Activated naive CD8-positive, alpha-beta T cell treated with anti-CD3 and anti-CD28 coated beads, Interleukin-2, amount 10 ng/mL, durations not matched to agents 7 days and 5 days (primary cell): Measurements from ENCODE around the gene TMEM109. TPM values are rescaled to one million over a fixed set of nuclear protein-coding genes. Genes with fewer than 3 reads are reported as not detected.

Experiments used
- ATAC-seq: fragments of 150-1000 bp; cut with Tn5 transposase; one replicate; pipeline ENCODE4 v1.10.0; 2021; ENCODE audit warnings: low read depth, moderate library complexity
- POLR2A ChIA-PET: fragments of 350-600 bp; sonication (Branson Sonifier 250); formaldehyde crosslinking; loops from one replicate; lab custom pipeline; 2021; ENCODE audit warnings: antibody characterized with exemption; lab: Charles Lee
- DNase-seq: peaks from one replicate; pipeline ENCODE4 v3.0.0; 2021
- H3K27ac Mint-ChIP-seq: one replicate; pipeline ENCODE4 v1.8.0; 2022; ENCODE audit warnings: mild to moderate bottlenecking, mixed read lengths
- H3K27me3 Mint-ChIP-seq: one replicate; pipeline ENCODE4 v1.8.0; 2022; ENCODE audit warnings: mild to moderate bottlenecking, moderate library complexity, mixed read lengths
- H3K36me3 Mint-ChIP-seq: one replicate; pipeline ENCODE4 v1.8.0; 2021; ENCODE audit warnings: mild to moderate bottlenecking, mixed read lengths
- H3K4me1 Mint-ChIP-seq: one replicate; pipeline ENCODE4 v1.8.0; 2021; ENCODE audit warnings: mixed read lengths
- H3K4me3 Mint-ChIP-seq: one replicate; pipeline ENCODE4 v1.8.0; 2022; ENCODE audit warnings: mild to moderate bottlenecking, moderate library complexity, mixed read lengths
- H3K9me3 Mint-ChIP-seq: one replicate; pipeline ENCODE4 v1.8.0; 2021; ENCODE audit warnings: mixed read lengths
- total RNA-seq, 2 experiments: library from RNA; stranded (reverse); gene quantifications; one replicate each; pipeline ENCODE4 v1.2.3, GENCODE V29; 2021

TMEM109 gene
- total RNA-seq, 2 experiments from 2014 or later = 97.8 to 102 TPM

DNA sequence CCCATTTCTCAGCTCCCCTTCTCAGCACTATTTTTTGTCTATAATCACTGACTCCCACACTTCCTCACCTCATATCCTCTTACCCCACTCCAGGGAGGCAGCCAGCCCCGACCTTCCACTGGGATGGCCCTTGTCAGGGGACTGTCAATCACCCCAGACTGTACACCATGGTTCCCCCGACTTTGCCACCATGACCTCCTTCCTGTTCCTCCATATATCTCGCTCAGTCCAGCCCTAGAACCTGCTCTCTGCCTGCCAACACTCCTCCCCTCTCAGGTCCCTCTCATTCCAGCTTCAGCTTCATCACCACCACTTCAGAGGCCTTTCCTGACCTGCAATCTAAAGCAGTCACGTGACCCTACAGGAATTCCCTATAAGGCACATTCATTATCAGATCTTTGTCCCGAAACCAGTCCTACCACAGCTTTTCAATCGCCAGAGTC is 24.1 kb upstream of the TMEM109 start:
- Mint-ChIP-seq H3K36me3 (peaks cover 22% of the 10 kb centered on the region), H3K9me3 (no peaks in the 10 kb centered on the region), H3K4me1 (peaks cover 4% of the 10 kb centered on the region), H3K4me3 (no peak overlapping the region), H3K27me3 (no peaks in the 10 kb centered on the region), H3K27ac (peak overlapping the region; percentile 11)
- POLR2A ChIA-PET = interaction anchor here (0.8 kb wide), 1 partner anchor 18 kb away, joined by 3 read pairs; no protein-coding TSS in a partner anchor
- DNase-seq = no peak
- ATAC-seq = no peak

DNA sequence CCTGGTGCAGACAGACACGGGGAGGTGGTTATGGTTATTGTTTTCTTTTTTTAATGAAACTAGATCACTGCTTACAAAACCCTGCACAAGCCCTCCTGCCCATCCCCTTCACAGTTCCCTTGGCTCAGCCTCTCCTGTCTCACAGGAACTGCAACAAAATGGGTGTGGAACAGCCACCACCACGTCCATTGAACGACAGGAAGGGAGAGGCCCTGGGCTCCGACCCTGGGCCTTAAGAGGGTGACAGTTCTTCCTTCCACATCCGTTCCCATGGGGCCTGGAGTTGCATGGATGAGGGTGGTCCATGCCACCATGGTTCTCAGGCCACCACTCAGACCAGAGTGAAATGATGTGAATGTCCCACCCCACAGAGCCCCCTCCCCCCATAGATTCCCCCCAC is 23.3 kb upstream of the TMEM109 start:
- Mint-ChIP-seq H3K36me3 (peaks cover 15% of the 10 kb centered on the region), H3K27ac (no peak overlapping the region)
- no peak for DNase-seq

DNA sequence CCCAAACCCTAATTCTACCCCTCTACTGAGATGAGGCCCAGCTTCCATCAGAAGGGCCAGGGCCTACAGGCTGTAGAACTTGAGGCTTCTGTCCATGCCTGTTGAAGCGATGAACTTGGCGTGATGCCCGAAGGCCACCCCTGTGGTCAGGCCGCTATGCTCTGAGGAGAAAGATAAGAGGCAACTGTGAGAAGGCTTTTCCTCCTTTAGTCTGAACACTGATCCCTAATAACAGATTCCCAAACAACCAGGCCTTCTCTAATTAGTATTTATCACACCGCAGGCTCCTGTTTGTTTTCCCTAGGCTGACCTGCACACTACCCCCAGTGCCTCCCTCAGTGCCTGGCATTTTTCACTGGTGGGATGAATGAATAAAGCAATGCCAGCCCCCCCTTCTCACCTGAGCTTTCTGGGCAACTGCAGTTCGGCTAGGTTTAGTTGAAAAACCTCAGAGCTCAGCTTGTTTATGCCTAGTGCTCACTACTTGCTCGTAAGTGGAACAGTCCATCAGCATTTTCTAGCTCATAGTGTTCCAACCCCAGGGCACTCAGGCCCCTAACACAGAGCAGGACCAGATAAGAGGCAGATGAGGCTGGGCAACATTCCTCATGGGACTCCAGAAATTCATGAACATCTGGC is 22.7 kb upstream of the TMEM109 start:
- H3K9me3 Mint-ChIP-seq = no peaks in the 10 kb centered on the region
- peaks cover 13% of the 10 kb centered on the region for H3K36me3 Mint-ChIP-seq
- DNase-seq = no peak
- no peak for ATAC-seq
- H3K4me3 Mint-ChIP-seq = no peak overlapping the region
- no peak overlapping the region for H3K27ac Mint-ChIP-seq
- H3K27me3 Mint-ChIP-seq = no peaks in the 10 kb centered on the region
- H3K4me1 Mint-ChIP-seq = peaks cover 4% of the 10 kb centered on the region
- POLR2A ChIA-PET = interaction anchor here (0.6 to 0.8 kb wide), 2 partner anchors 19 to 115 kb away, joined by 3 to 5 read pairs; no protein-coding TSS in a partner anchor

More for the DNA sequence above, 23.3 kb upstream of the TMEM109 start:
- Mint-ChIP-seq H3K27me3 (no peaks in the 10 kb centered on the region), H3K9me3 (no peaks in the 10 kb centered on the region), H3K4me3 (no peak overlapping the region), H3K4me1 (peaks cover 4% of the 10 kb centered on the region)
- no peak for ATAC-seq
- POLR2A ChIA-PET = interaction anchor here (0.6 to 0.8 kb wide), 2 partner anchors 19 to 115 kb away, joined by 3 to 5 read pairs; no protein-coding TSS in a partner anchor

DNA sequence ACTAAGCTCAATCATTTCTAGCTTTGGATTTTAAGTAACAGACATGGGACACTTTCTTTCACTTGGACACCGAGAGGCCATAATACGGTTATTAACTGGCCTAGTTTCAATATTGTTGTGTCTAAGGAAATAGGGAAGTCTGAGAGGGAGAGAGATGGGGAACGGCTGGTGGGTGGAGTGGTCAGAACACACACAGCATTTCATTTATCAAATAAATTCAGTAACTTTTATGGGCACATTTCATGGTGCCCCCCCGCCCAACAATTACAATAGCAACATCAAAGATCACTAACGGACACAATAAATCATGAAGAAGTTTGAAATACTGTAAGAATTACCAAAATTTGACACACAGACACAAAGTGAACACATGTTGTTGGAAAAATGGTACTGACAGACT is 18.3 kb upstream of the TMEM109 start:
- no peak overlapping the region for H3K27ac Mint-ChIP-seq
- H3K4me3 Mint-ChIP-seq = no peak overlapping the region
- no peaks in the 10 kb centered on the region for H3K27me3 Mint-ChIP-seq
- no peak for ATAC-seq
- no peak for DNase-seq
- H3K9me3 Mint-ChIP-seq = no peaks in the 10 kb centered on the region
- H3K36me3 Mint-ChIP-seq = peaks cover 15% of the 10 kb centered on the region
- H3K4me1 Mint-ChIP-seq = no peaks in the 10 kb centered on the region
- POLR2A ChIA-PET = interaction anchor here (0.8 to 1.0 kb wide), 2 partner anchors 10 to 18 kb away, joined by 3 read pairs; partner anchors contain the start of gene TMEM109

DNA sequence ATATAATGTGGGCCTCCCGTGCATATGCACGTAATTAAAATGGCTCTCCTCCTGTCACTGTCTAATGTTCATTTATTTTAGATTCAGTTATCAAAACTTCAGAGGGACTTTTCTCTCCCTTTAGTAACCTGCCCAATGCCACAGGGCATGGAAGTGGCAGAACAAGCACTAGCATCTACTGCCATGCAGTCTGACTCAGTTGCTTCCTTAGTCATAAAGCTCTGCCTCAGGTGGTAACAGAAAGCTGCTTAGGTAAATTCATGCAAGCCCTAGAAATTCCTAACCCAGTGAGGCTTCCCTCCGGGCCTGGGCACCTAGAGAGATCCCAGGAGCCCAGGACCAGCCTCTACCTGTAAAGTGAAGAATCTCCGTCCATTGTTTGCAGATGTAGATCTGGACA is 16.5 kb upstream of the TMEM109 start:
- ATAC-seq (no peak), DNase-seq (no peak)
- no peak overlapping the region for H3K4me3 Mint-ChIP-seq
- no peak overlapping the region for H3K27ac Mint-ChIP-seq
- H3K36me3 Mint-ChIP-seq = peaks cover 13% of the 10 kb centered on the region
- POLR2A ChIA-PET = no interaction called here
- H3K4me1 Mint-ChIP-seq = no peaks in the 10 kb centered on the region
- H3K9me3 Mint-ChIP-seq = no peaks in the 10 kb centered on the region
- H3K27me3 Mint-ChIP-seq = no peaks in the 10 kb centered on the region

DNA sequence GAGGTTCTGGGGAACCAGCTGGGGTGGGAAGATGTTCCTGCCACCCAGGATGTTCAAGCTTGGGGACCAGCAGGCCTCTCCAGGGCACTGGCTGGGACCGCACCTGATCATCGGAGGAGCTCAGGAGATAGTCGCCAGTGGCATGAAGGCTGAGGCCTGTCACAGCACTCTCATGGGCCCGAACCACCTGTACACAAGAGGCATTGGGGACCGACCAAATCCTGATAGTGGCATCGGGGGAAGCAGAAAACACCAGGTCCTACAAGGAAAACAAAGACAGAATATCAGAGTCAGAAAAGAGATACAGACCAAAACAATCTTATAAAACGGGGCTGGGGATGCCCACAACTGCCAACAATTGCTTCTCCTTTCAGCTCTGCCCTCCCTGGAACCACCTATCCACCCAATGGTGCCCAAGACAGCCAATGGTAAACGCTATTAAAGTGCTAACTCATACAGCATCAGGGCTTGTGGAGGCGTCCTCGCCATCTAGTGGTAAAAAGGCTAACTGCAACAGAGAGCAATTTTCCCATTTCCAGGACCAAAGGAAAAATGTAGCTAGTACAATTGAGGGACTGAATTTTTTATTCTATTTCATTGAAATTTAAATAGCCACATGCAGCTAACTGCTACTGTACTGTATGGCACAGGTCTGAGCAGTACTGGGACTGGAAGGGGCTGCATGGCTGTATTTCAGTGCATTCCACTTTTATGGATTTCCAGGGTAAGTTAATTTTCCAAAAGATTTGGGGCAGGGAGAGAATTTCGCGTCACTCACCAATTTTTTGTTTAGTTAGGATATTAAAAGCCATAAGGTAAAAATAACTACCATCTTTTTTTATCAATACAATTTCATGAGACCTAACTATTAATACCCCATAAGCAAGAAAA is 14.7 kb upstream of the TMEM109 start:
- ATAC-seq = peak; percentile 78
- H3K36me3 Mint-ChIP-seq = peaks cover 13% of the 10 kb centered on the region
- no peak for DNase-seq
- peak overlapping the region; percentile 31 for H3K27ac Mint-ChIP-seq
- H3K4me1 Mint-ChIP-seq = peaks cover 9% of the 10 kb centered on the region
- no peaks in the 10 kb centered on the region for H3K27me3 Mint-ChIP-seq
- no peak overlapping the region for H3K4me3 Mint-ChIP-seq
- H3K9me3 Mint-ChIP-seq = no peaks in the 10 kb centered on the region
- POLR2A ChIA-PET = no interaction called here

DNA sequence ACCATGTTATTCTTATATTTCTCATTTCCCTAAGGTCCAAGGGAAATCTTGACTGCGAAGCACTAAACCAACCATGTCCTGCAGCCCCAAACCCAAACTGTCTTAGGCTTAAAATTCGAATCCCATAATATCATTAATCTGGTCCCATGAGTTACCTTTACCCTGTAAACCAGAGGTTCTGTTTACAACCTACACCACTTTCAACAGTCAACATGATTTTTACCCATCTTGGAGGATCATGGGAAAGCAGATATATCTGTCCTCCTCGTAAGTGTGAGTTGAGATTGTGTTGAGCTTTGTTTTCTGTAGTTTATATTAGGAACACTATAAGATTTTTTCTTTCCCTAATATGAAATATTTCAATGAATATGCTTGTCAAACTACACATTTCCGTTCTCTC is 14.0 kb upstream of the TMEM109 start:
- no peak overlapping the region for H3K27ac Mint-ChIP-seq
- POLR2A ChIA-PET = no interaction called here
- peaks cover 14% of the 10 kb centered on the region for H3K4me1 Mint-ChIP-seq
- no peak overlapping the region for H3K4me3 Mint-ChIP-seq
- ATAC-seq (no peak), DNase-seq (no peak)
- no peaks in the 10 kb centered on the region for H3K27me3 Mint-ChIP-seq
- H3K36me3 Mint-ChIP-seq = peaks cover 13% of the 10 kb centered on the region
- no peaks in the 10 kb centered on the region for H3K9me3 Mint-ChIP-seq

DNA sequence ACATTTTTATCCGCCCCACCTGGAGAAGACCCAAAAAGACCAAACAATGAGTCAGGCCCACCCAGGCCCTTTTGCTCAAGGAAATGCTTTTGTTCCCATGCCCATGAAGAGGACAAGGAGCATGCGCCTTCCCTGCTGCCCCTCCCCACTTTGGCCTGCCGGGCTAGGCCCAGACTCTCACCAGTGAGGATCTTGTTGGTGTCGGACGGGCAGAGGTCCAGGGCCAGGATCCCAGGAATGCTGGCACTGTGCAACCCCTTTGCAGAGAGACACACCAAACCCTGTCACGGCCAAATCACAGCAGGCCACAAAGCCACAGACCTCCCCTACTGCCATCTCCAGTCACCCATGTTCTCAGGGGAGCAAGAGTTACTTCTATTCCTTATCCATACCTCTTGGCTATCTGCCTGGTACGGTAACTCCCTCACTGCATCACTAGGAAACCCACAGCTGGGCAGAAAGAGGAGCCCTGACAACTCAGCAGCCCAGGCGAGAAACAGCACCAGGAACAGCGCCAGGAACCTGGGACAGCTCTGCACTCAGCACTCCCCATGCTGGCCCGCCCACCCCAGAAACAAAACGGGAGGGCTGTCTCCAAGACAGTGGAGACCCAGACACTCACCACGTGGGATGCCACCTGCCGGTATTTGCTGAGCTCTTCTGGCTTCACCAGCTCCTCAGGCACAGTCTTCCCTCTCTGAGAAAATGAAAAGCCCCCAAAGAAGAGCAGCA is 13.1 kb upstream of the TMEM109 start:
- peaks cover 21% of the 10 kb centered on the region for H3K4me1 Mint-ChIP-seq
- no peak overlapping the region for H3K4me3 Mint-ChIP-seq
- H3K27me3 Mint-ChIP-seq = no peaks in the 10 kb centered on the region
- ATAC-seq = no peak
- DNase-seq = no peak
- no peak overlapping the region for H3K27ac Mint-ChIP-seq
- POLR2A ChIA-PET = interaction anchor here (0.7 kb wide), 1 partner anchor 17 kb away, joined by 5 read pairs; no protein-coding TSS in a partner anchor
- peaks cover 13% of the 10 kb centered on the region for H3K36me3 Mint-ChIP-seq
- no peaks in the 10 kb centered on the region for H3K9me3 Mint-ChIP-seq

DNA sequence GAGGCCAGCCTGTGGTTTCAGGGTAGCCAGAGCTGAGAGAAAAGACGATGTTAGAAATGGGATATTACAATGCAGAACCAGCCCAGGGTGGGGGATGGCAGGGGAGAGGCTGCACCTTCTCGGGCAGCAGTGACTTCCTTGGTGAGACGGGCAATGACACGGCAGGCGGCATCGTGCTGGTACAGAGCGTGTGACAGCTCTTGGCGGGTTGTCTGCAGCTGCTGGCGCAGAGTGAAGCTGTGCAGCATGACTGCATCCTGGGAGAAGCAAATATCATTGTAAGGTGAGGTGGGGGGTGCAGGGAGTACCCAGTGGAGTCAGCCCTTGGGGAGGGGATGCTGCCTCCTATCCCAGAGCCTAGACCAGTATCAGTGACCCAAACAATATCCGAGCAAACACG is 11.3 kb upstream of the TMEM109 start:
- no peak overlapping the region for H3K4me3 Mint-ChIP-seq
- H3K36me3 Mint-ChIP-seq = peaks cover 7% of the 10 kb centered on the region
- H3K27ac Mint-ChIP-seq = no peak overlapping the region
- H3K4me1 Mint-ChIP-seq = peaks cover 27% of the 10 kb centered on the region
- H3K27me3 Mint-ChIP-seq = no peaks in the 10 kb centered on the region
- POLR2A ChIA-PET = interaction anchor here (2.0 kb wide), 1 partner anchor 11 kb away, joined by 13 read pairs; the partner anchor contains the start of gene TMEM109
- ATAC-seq (no peak), DNase-seq (no peak)
- H3K9me3 Mint-ChIP-seq = no peaks in the 10 kb centered on the region

DNA sequence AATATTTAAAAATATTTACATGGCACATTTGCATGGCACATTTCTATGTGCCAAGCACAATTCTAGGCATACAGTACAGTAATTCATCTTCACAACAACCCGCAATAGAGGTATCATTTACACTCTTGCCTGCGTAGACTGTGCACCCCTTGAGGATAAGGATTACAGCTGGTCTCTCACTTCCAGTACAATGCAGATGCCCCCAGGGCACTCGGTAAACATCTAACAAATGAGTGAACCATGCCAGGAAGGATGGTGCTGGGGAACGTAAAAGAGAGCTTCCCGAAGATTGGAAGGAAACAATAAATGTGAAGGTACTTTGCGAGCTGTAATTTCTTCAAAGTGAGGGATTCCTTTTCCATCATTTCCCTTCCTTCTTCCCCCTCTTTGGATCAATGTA is 8.9 kb upstream of the TMEM109 start:
- peak overlapping the region; percentile 81 for H3K4me3 Mint-ChIP-seq
- POLR2A ChIA-PET = interaction anchor here (0.6 to 1.8 kb wide), 4 partner anchors 10 to 36 kb away, joined by 3 to 20 read pairs (median 4); partner anchors contain the start of gene TMEM109
- DNase-seq = no peak
- H3K27ac Mint-ChIP-seq = peak overlapping the region; percentile 91
- H3K27me3 Mint-ChIP-seq = no peaks in the 10 kb centered on the region
- no peaks in the 10 kb centered on the region for H3K36me3 Mint-ChIP-seq
- peaks cover 30% of the 10 kb centered on the region for H3K4me1 Mint-ChIP-seq
- no peaks in the 10 kb centered on the region for H3K9me3 Mint-ChIP-seq
- ATAC-seq = no peak

DNA sequence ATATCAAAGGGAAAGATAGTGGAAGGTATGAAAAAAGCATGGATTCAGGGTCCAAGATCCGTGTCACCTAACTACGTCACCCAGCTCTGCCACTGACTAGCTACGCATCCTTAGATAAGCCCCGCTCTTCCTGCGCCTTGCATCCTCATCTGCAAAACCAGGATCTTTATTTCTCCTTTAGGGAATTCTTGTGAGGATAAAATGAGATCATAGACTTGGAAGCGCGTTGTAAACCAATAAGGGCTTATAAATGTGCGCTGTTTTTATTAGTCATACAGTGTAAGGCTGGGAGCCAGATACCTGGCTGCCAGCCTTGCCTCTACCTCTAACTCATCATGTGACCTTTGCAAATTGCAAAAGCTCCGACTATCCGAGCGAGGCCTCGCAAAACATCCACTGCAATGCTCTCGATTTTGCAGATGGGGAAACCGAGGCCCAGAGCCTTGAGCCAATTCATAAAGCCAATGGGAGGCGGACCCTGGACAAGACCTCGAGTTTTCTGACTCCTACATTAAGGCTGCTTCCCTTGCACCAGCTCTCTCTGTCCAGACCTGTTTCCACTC is 8.3 kb upstream of the TMEM109 start:
- Mint-ChIP-seq H3K27ac (peak overlapping the region; percentile 91), H3K36me3 (no peaks in the 10 kb centered on the region), H3K4me3 (peak overlapping the region; percentile 81), H3K27me3 (no peaks in the 10 kb centered on the region), H3K9me3 (no peaks in the 10 kb centered on the region), H3K4me1 (peaks cover 34% of the 10 kb centered on the region)
- POLR2A ChIA-PET = interaction anchor here (0.6 to 1.8 kb wide), 6 partner anchors 9 to 208 kb away, joined by 3 to 20 read pairs (median 4); partner anchors contain the start of gene TMEM109
- ATAC-seq = no peak
- no peak for DNase-seq

DNA sequence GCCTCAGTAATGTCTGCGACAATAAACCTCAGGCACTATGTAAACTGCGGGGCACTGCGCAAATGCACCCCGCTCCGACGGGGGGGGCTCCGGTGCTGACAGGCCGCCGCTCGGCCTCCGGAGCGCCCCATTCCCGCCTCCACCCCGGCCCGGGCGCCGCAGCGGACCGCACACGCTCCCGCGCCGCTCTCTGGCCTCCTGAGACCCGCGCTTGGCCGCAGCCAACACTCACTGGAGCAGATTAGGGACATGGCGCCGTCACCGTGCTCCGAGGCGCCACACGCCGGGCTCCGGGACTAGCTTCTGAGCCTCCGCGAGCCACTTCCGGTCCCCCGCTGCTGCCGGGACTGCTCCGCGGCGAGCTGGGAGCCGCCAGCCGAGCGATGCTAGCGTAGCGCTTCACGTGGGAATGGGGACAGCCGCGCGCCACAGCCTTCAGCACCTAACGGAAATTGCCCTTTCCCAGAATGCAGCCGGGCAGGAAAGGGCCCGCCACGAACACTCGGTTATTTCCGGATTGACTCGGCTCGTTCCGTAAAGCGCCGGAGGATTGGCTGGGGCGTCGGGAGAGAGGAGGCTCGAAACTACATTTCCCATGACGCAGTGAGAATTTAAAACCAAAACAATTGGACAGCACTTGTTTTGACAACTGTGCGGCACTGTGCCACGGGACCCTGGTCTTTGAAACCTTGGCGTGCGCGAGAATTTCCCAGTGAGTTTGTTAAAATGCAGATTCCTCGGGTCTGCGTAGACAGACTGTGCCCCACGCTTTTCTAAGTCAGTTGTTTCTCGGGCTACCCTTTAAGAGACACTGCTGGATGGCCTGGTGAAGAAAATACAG is 7.6 kb upstream of the TMEM109 start, which contains the start of gene PRPF19:
PRPF19 (minus strand) TSS at position 454 of the 841 bp plus-strand sequence; CDS start at position 251, 203 bp downstream.
- no peaks in the 10 kb centered on the region for H3K9me3 Mint-ChIP-seq
- H3K4me1 Mint-ChIP-seq = peaks cover 38% of the 10 kb centered on the region
- ATAC-seq (peak; percentile 93), DNase-seq (peak; percentile 98)
- H3K27ac Mint-ChIP-seq = peak within 1 kb of the TSS; percentile 91
- POLR2A ChIA-PET = interaction anchor here (0.6 to 1.8 kb wide), 6 partner anchors 8 to 207 kb away, joined by 3 to 20 read pairs (median 4); partner anchors contain the start of gene TMEM109
- no peaks in the 10 kb centered on the region for H3K27me3 Mint-ChIP-seq
- no peaks in the 10 kb centered on the region for H3K36me3 Mint-ChIP-seq
- H3K4me3 Mint-ChIP-seq = peak within 1 kb of the TSS; percentile 81
